ENCODE results near the gene LAMTOR2.
A peak's percentile ranks its signal among the peaks of the same experiment; 100 is the strongest.

The LAMTOR2 gene

GRCh38 chr1:156081180-156081916 lies 26.8 kb downstream of the LAMTOR2 start:
- H2BK15ac ChIP-seq (ENCODE audit: low read length): peak overlapping the region; percentile 72
- H3K4ac ChIP-seq (ENCODE audit: low read length): peak overlapping the region; percentile 98
- H3K36me3 ChIP-seq (replicated peaks in 1 of 2; ENCODE audit: control insufficient read depth in 2 of 2, insufficient read depth in 2 of 2, low read length in 2 of 2): peaks cover 12 to 47% of the 10 kb centered on the region in 2 donors
- H3K4me2 ChIP-seq (ENCODE audit: insufficient read depth, low read length, poor library complexity, severe bottlenecking): peak overlapping the region; percentile 54
- H3K27ac ChIP-seq (replicated peaks; ENCODE audit: low read length): peak overlapping the region; percentile 98
- no peak overlapping the region for H3K14ac ChIP-seq (ENCODE audit: low read length)
- no peak overlapping the region for H2BK12ac ChIP-seq (ENCODE audit: low read length)
- no CpG with 5 or more reads among the region's 61 CpGs for WGBS, 2 donors (ENCODE audit: extremely low coverage in 2 of 2, insufficient read length in 2 of 2, insufficient replicate concordance in 1 of 2)
- H3K23ac ChIP-seq (ENCODE audit: low read depth, low read length, poor library complexity): peak overlapping the region; percentile 89
- no peak overlapping the region for H2AFZ ChIP-seq (ENCODE audit: low read length)
- H2AK5ac ChIP-seq (ENCODE audit: low read depth, low read length): peak overlapping the region; percentile 98
- peaks cover 39 to 45% of the 10 kb centered on the region in 2 donors for H3K4me1 ChIP-seq (ENCODE audit: control insufficient read depth in 2 of 2, insufficient read depth in 1 of 2, low read depth in 1 of 2, low read length in 2 of 2)
- H2BK120ac ChIP-seq (ENCODE audit: low read depth, low read length): peak overlapping the region; percentile 7
- H3K79me1 ChIP-seq (ENCODE audit: low read depth, low read length): no peaks in the 10 kb centered on the region
- H4K8ac ChIP-seq (ENCODE audit: low read depth, low read length): no peak overlapping the region
- peak overlapping the region; percentile 100 for H3K18ac ChIP-seq (ENCODE audit: low read length)
- no peaks in the 10 kb centered on the region for H3K27me3 ChIP-seq (ENCODE audit: control insufficient read depth in 3 of 3, insufficient read depth in 3 of 3, low read depth in 1 of 3, low read length in 3 of 3)
- no peak for DNase-seq (ENCODE audit: low spot score)
- H3K9ac ChIP-seq (ENCODE audit: low read depth, low read length, poor library complexity): peak overlapping the region; percentile 100
- H4K91ac ChIP-seq (ENCODE audit: low read depth, low read length, poor library complexity): peak overlapping the region; percentile 99
- peak overlapping the region; percentile 93 to 99 for H3K4me3 ChIP-seq (ENCODE audit: low read length in 2 of 2)
- H3K9me3 ChIP-seq (replicated peaks in 1 of 2; ENCODE audit: control insufficient read depth in 2 of 2, insufficient read depth in 1 of 2, low read depth in 1 of 2, low read length in 2 of 2): no peaks in the 10 kb centered on the region
- H2BK5ac ChIP-seq (ENCODE audit: low read length): peak overlapping the region; percentile 82

- no peak for DNase-seq (ENCODE audit: low spot score)
- Histone ChIP-seq H4K91ac (ENCODE audit: low read depth, low read length, poor library complexity) (no peak overlapping the region), H2BK12ac (ENCODE audit: low read length) (no peak overlapping the region), H3K9me3 (replicated peaks in 1 of 2; ENCODE audit: control insufficient read depth in 2 of 2, insufficient read depth in 1 of 2, low read depth in 1 of 2, low read length in 2 of 2) (no peaks in the 10 kb centered on the region), H2BK5ac (ENCODE audit: low read length) (peak overlapping the region; percentile 82), H3K4me3 (ENCODE audit: low read length in 2 of 2) (peak overlapping the region; percentile 93 to 99), H3K9ac (ENCODE audit: low read depth, low read length, poor library complexity) (peak overlapping the region; percentile 100), H2BK120ac (ENCODE audit: low read depth, low read length) (peak overlapping the region; percentile 7), H4K8ac (ENCODE audit: low read depth, low read length) (no peak overlapping the region), H3K27ac (replicated peaks; ENCODE audit: low read length) (peak overlapping the region; percentile 98), H2AFZ (ENCODE audit: low read length) (peak overlapping the region; percentile 80), H2AK5ac (ENCODE audit: low read depth, low read length) (peak overlapping the region; percentile 98), H3K4me2 (ENCODE audit: insufficient read depth, low read length, poor library complexity, severe bottlenecking) (peak overlapping the region; percentile 48), H3K18ac (ENCODE audit: low read length) (peak overlapping the region; percentile 96), H2BK15ac (ENCODE audit: low read length) (peak overlapping the region; percentile 72), H3K79me1 (ENCODE audit: low read depth, low read length) (no peaks in the 10 kb centered on the region), H3K4ac (ENCODE audit: low read length) (no peak overlapping the region), H3K14ac (ENCODE audit: low read length) (no peak overlapping the region), H3K23ac (ENCODE audit: low read depth, low read length, poor library complexity) (no peak overlapping the region), H3K4me1 (ENCODE audit: control insufficient read depth in 2 of 2, insufficient read depth in 1 of 2, low read depth in 1 of 2, low read length in 2 of 2) (peaks cover 38 to 49% of the 10 kb centered on the region in 2 donors), H3K36me3 (replicated peaks in 1 of 2; ENCODE audit: control insufficient read depth in 2 of 2, insufficient read depth in 2 of 2, low read length in 2 of 2) (peaks cover 12 to 44% of the 10 kb centered on the region in 2 donors), H3K27me3 (ENCODE audit: control insufficient read depth in 3 of 3, insufficient read depth in 3 of 3, low read depth in 1 of 3, low read length in 3 of 3) (no peaks in the 10 kb centered on the region)
- WGBS, 2 donors (ENCODE audit: extremely low coverage in 2 of 2, insufficient read length in 2 of 2, insufficient replicate concordance in 1 of 2): no CpG with 5 or more reads among the region's 10 CpGs
Observed at GRCh38 chr1:156081917-156082308, 27.3 kb downstream of the LAMTOR2 start.

GRCh38 chr1:156082309-156083091 lies 27.9 kb downstream of the LAMTOR2 start, which contains the start of gene MEX3A:
MEX3A (minus strand) TSS chr1:156082465; CDS start chr1:156081998, 467 bp downstream.
- peak within 1 kb of the TSS; percentile 98 for H3K27ac ChIP-seq (replicated peaks; ENCODE audit: low read length)
- peak within 1 kb of the TSS; percentile 61 for H3K14ac ChIP-seq (ENCODE audit: low read length)
- peak within 1 kb of the TSS; percentile 100 for H3K9ac ChIP-seq (ENCODE audit: low read depth, low read length, poor library complexity)
- peaks cover 34 to 46% of the 10 kb centered on the region in 2 donors for H3K4me1 ChIP-seq (ENCODE audit: control insufficient read depth in 2 of 2, insufficient read depth in 1 of 2, low read depth in 1 of 2, low read length in 2 of 2)
- peak within 1 kb of the TSS; percentile 54 for H3K4me2 ChIP-seq (ENCODE audit: insufficient read depth, low read length, poor library complexity, severe bottlenecking)
- H2BK120ac ChIP-seq (ENCODE audit: low read depth, low read length): peak within 1 kb of the TSS; percentile 22
- H2BK15ac ChIP-seq (ENCODE audit: low read length): peak within 1 kb of the TSS; percentile 72
- H2BK5ac ChIP-seq (ENCODE audit: low read length): peak within 1 kb of the TSS; percentile 92
- peak within 1 kb of the TSS; percentile 98 for H2AK5ac ChIP-seq (ENCODE audit: low read depth, low read length)
- DNase-seq (ENCODE audit: low spot score): peak; percentile 97
- H2BK12ac ChIP-seq (ENCODE audit: low read length): no peak within 1 kb of the TSS
- H3K27me3 ChIP-seq (ENCODE audit: control insufficient read depth in 3 of 3, insufficient read depth in 3 of 3, low read depth in 1 of 3, low read length in 3 of 3): no peaks in the 10 kb centered on the region
- H3K79me1 ChIP-seq (ENCODE audit: low read depth, low read length): no peaks in the 10 kb centered on the region
- no peaks in the 10 kb centered on the region for H3K9me3 ChIP-seq (replicated peaks in 1 of 2; ENCODE audit: control insufficient read depth in 2 of 2, insufficient read depth in 1 of 2, low read depth in 1 of 2, low read length in 2 of 2)
- no peak within 1 kb of the TSS for H4K8ac ChIP-seq (ENCODE audit: low read depth, low read length)
- peaks cover 7 to 42% of the 10 kb centered on the region in 2 donors for H3K36me3 ChIP-seq (replicated peaks in 1 of 2; ENCODE audit: control insufficient read depth in 2 of 2, insufficient read depth in 2 of 2, low read length in 2 of 2)
- H2AFZ ChIP-seq (ENCODE audit: low read length): peak within 1 kb of the TSS; percentile 80
- peak within 1 kb of the TSS; percentile 89 for H3K23ac ChIP-seq (ENCODE audit: low read depth, low read length, poor library complexity)
- H3K4ac ChIP-seq (ENCODE audit: low read length): peak within 1 kb of the TSS; percentile 98
- peak within 1 kb of the TSS; percentile 99 for H4K91ac ChIP-seq (ENCODE audit: low read depth, low read length, poor library complexity)
- peak within 1 kb of the TSS; percentile 100 for H3K18ac ChIP-seq (ENCODE audit: low read length)
- peak within 1 kb of the TSS; percentile 97 to 99 for H3K4me3 ChIP-seq (ENCODE audit: low read length in 2 of 2)
- WGBS, 2 donors (ENCODE audit: extremely low coverage in 2 of 2, insufficient read length in 2 of 2, insufficient replicate concordance in 1 of 2): no CpG with 5 or more reads among the region's 62 CpGs

All from neuronal stem cell (in vitro differentiated cells).